CD4-positive, alpha-beta T cell treated with Interleukin-6 for 4 hours (primary cell): ENCODE measurements around the gene SCFD1.
"Not testable (repeated sequence)": the region's sequence is repeated elsewhere in the genome, so short reads cannot be mapped to it uniquely, and the experiment has no call there.

ENCODE experiments used
- DNase-seq: peaks from one replicate; pipeline ENCODE4 v3.0.0-alpha.2; 2020; ENCODE audit warnings: mixed read lengths

SCFD1 gene, protein sequence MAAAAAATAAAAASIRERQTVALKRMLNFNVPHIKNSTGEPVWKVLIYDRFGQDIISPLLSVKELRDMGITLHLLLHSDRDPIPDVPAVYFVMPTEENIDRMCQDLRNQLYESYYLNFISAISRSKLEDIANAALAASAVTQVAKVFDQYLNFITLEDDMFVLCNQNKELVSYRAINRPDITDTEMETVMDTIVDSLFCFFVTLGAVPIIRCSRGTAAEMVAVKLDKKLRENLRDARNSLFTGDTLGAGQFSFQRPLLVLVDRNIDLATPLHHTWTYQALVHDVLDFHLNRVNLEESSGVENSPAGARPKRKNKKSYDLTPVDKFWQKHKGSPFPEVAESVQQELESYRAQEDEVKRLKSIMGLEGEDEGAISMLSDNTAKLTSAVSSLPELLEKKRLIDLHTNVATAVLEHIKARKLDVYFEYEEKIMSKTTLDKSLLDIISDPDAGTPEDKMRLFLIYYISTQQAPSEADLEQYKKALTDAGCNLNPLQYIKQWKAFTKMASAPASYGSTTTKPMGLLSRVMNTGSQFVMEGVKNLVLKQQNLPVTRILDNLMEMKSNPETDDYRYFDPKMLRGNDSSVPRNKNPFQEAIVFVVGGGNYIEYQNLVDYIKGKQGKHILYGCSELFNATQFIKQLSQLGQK

DNA sequence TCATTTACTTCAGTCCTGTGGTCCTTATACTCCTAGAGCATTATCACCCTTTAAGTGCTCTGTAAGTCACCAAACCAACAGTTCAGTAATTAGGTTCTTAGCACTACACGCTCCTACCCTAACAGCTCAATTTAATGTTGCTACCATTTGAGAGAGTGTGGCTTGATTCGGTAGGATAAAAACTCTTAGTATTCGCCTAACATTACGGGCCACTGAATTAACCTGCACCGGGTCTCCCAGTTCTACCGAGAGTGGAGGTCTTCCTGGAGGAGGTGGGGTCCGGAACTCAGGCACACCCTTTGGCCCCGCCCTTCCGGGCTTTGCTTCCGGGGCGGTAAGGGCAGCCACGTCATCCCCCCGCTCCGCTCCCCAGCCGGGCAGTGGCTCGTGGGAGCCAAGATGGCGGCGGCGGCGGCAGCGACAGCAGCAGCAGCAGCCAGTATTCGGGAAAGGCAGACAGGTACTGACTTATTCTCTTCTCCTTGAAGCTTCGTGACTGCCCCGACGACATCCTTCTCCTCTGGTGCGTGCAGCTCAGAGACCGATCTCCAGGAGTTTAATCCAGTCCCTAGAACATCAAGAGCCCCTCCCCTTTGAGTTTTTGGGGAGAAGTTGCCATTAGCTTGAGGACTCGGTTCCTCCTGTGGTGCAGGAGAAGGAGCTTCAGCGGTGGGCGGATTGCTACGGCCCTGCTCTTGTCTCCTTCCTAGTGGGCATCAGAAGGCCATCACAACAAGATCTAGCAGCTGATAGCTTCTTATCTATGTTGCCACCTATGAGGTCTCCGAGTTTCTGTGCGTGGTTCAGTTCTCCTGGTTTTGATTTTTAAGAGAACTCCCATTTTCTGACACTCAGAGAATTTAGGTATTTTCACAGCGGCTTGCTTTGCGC is at the start of gene SCFD1:
SCFD1 (plus strand) TSS at position 380 of the 891 bp plus-strand sequence; CDS start at position 400, 20 bp downstream.
- DNase-seq = peak; percentile 94

- DNase-seq = no peak
Observed at GRCh38 chr14:30572771-30573170, 49.3 kb upstream of the SCFD1 start.

GRCh38 chr14:30573226-30573814 is 48.8 kb upstream of the SCFD1 start:
- peak; percentile 5 for DNase-seq

DNA sequence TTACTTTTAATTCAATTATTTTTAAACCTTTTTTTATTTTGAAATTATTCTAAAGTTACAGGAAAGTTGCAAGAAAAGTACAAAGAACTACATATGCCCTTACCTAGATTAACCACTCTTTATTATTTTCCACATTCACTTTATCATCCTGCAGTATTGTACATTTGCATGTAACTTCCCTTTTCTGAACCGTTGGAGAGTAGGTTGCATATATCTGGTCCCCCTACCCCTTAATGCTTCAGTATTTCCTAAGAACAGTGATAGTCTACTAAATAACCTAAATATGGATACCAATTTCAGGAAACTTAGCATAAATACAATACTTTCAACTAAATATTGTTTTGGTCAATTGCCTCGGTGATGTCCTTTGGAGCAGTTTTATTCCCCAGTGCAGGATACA is 48.2 kb upstream of the SCFD1 start:
- DNase-seq = no peak

GRCh38 chr14:30574777-30575176 is 47.3 kb upstream of the SCFD1 start:
- DNase-seq = not testable (repeated sequence)

- not testable (repeated sequence) for DNase-seq
Observed at GRCh38 chr14:30576333-30576732, 45.8 kb upstream of the SCFD1 start.

- no peak for DNase-seq
Observed at GRCh38 chr14:30580616-30581282, 41.4 kb upstream of the SCFD1 start.

DNA sequence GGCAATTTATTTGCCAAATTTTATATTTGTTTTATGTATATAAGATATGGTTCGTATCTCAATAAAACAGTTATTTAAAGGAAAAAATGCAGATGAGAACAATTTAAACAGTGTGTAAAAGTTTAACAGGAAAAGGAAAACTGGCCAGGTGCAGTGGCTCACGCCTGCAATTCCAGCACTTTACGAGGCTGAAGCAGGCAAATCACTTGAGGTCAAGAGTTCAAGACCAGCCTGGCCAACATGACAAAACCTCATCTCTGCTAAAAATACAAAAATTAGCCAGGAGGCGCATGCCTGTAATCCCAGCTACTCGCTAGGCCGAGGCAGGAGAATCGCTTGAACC is 40.9 kb upstream of the SCFD1 start:
- DNase-seq = no peak

- no peak for DNase-seq
Observed at GRCh38 chr14:30582376-30582775, 39.7 kb upstream of the SCFD1 start.

- DNase-seq = no peak
Observed at GRCh38 chr14:30584058-30584630, 38.0 kb upstream of the SCFD1 start.

GRCh38 chr14:30585204-30585603 is 36.9 kb upstream of the SCFD1 start:
- no peak for DNase-seq

- DNase-seq = no peak
Observed at GRCh38 chr14:30587141-30587540, 35.0 kb upstream of the SCFD1 start.

GRCh38 chr14:30588873-30589272 is 33.2 kb upstream of the SCFD1 start:
- no peak for DNase-seq

- no peak for DNase-seq
Observed at GRCh38 chr14:30596935-30597334, 25.2 kb upstream of the SCFD1 start.

- DNase-seq = no peak
Observed at GRCh38 chr14:30597504-30597903, 24.6 kb upstream of the SCFD1 start.

DNA sequence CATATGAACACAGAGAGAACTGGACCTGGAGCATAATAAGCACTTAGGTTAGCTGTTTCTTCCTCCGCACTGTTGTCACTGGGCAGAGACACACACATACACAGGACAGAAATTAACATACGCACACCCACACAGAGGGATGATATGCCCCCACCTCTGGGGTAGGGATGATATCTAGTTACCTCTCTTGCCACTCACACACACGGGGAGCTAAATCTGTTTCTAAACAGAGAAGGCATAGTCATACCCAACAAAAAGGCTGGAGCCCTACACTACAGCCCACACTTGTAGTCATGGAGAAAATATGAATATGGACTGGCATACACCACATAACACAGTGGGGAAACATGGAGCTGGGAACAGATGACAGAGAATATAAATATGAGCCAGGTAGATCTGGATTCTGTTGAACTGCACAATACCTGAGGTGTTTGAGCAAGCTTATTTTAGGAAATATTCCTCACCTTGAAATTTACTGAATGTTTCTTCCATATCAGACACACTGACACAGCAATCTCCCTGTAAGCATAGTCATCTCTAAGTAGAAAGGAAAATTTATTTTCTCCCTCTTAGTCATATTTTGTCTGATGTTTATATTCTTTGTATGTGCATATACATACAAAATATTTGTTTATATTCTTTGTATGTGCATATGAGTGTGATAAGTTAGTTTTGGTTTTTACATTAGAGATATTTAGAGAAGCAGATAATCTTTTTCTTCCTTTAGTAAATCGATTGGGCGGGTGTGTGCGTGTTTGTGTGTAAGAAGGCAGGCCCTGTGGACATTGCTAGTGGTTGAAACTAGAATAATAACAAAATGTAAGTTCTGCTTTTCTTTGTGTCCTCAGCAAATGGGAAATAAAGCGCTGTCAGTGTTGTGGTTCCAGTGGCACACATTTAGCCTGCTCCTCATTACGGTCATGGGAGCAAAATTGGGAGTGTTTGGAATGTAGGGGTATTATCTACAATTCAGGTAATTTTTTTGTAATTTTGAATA is 20.9 kb upstream of the SCFD1 start:
- DNase-seq = no peak

- DNase-seq = no peak
Observed at GRCh38 chr14:30603402-30603801, 18.7 kb upstream of the SCFD1 start.

GRCh38 chr14:30604696-30605095 is 17.4 kb upstream of the SCFD1 start:
- not testable (repeated sequence) for DNase-seq

DNA sequence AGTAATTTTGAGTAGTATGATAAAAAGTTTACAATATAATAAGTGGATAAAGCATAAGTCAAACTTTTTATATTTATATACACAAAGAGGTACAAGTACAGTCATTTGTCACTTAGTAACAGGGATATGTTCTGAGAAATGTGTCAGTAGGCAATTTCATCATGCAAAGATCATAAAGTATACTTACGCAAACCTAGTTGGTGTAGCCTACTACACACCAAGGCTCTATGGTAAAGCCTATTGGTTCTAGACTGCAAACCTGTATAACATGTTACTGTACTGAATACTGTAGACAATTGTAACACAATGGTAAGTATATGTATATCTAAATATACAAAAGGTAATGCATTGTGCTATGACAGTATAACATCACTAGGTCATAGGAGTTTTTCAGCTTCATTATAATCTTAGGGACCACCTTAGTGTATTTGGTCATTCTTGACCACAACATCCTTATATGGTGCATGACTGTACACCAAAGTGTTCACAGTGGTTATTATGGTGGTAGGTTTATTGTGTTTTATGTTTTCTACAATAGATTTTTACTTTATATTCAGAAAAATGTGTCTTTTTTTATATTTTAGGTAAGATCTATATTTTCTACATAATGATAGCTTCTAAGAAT is 14.9 kb upstream of the SCFD1 start:
- no peak for DNase-seq

DNA sequence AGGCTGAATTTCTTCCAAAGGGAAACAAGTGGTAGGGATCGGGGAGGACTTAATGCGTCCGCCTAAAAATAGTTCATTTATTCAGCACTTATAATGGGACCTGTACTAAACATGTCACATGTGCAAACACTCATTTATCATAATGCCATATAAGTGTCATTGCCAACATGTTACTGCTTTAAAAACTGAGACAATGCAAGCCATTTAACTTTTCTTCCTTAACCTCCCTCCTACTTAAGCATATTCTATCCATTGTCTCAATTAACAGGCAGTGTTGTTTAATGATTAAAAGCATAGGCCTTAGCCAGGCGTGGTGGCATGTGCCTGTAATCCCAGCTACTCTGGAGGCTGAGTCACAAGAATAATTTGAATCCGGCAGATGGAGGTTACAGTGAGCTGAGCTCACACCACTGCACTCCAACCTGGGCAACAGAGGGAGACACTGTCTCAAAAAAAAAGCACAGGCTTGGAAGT is 13.5 kb upstream of the SCFD1 start:
- no peak for DNase-seq
